Measurements from ENCODE around the gene ARPP21. TPM values are rescaled to one million over a fixed set of nuclear protein-coding genes. Genes with fewer than 3 reads are reported as not detected.

Gene ARPP21
- total RNA-seq, 2 experiments from 2014 or later: not detected

DNA sequence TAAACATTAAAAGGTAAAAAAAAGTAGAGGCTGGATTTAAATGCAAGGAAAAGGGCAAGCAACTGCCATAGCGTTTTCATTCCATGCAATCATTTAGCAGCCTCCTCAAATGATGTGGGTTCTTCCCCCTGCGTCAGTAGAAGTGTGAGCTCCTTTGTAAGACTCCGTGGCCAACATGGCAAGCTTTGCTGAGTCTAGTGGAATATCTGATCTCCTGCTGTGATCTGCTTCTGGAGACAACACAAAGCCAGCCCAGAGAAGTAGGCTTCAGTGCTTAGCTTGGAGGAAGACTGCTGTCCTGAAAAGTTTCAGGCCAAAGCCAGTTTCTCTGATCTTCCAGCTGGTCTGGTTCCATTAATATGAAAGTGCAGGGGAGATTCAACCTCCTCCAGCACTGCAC, 70.4 kb downstream of the ARPP21 start:
- Mint-ChIP-seq H3K27me3 (no peaks in the 10 kb centered on the region), H3K4me1 (no peaks in the 10 kb centered on the region), H3K4me3 (no peak overlapping the region), H3K27ac (no peak overlapping the region), H3K36me3 (no peaks in the 10 kb centered on the region), H3K9me3 (ENCODE audit: low read depth) (no peaks in the 10 kb centered on the region)
- CTCF ChIA-PET: no interaction called here
- ATAC-seq: no peak
- DNase-seq: no peak

DNA sequence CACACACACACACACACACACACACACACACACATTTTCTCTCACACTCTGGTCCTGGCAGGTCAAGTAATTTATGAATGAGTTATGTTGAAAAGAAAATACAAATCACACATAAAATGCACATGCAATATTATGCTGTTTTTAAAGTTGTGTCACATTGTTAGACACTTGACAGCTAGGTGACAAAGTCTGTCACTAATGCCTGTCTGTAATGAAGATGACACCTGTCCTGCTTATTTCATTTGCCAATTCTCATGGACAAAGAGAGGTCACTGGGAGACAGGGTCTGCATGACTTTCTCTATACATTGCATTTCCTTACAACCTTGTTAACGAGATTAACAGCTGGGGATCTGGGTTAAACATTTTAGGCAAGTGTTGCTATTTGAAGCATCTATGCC, 71.2 kb downstream of the ARPP21 start:
- Mint-ChIP-seq H3K9me3 (ENCODE audit: low read depth) (no peaks in the 10 kb centered on the region), H3K27me3 (no peaks in the 10 kb centered on the region), H3K27ac (no peak overlapping the region), H3K36me3 (no peaks in the 10 kb centered on the region), H3K4me3 (no peak overlapping the region), H3K4me1 (no peaks in the 10 kb centered on the region)
- DNase-seq: no peak
- no peak for ATAC-seq
- CTCF ChIA-PET: no interaction called here

- Mint-ChIP-seq H3K36me3 (no peaks in the 10 kb centered on the region), H3K27me3 (no peaks in the 10 kb centered on the region), H3K4me1 (no peaks in the 10 kb centered on the region), H3K9me3 (ENCODE audit: low read depth) (no peaks in the 10 kb centered on the region), H3K27ac (no peak overlapping the region), H3K4me3 (no peak overlapping the region)
- DNase-seq (no peak), ATAC-seq (no peak)
- CTCF ChIA-PET: no interaction called here
Observed at GRCh38 chr3:35718921-35719320, 79.6 kb downstream of the ARPP21 start.

- H3K4me3 Mint-ChIP-seq: no peak overlapping the region
- no peaks in the 10 kb centered on the region for H3K4me1 Mint-ChIP-seq
- no peaks in the 10 kb centered on the region for H3K27me3 Mint-ChIP-seq
- no peaks in the 10 kb centered on the region for H3K9me3 Mint-ChIP-seq (ENCODE audit: low read depth)
- ATAC-seq (no peak), DNase-seq (no peak)
- H3K27ac Mint-ChIP-seq: no peak overlapping the region
- H3K36me3 Mint-ChIP-seq: no peaks in the 10 kb centered on the region
- CTCF ChIA-PET: no interaction called here
Observed at GRCh38 chr3:35721628-35722027, 82.3 kb downstream of the ARPP21 start.

- no peak for ATAC-seq
- Mint-ChIP-seq H3K36me3 (no peaks in the 10 kb centered on the region), H3K4me3 (no peak overlapping the region), H3K27me3 (no peaks in the 10 kb centered on the region), H3K4me1 (no peaks in the 10 kb centered on the region), H3K9me3 (ENCODE audit: low read depth) (no peaks in the 10 kb centered on the region), H3K27ac (no peak overlapping the region)
- DNase-seq: no peak
- CTCF ChIA-PET: no interaction called here
Observed at GRCh38 chr3:35722902-35723301, 83.6 kb downstream of the ARPP21 start.

DNA sequence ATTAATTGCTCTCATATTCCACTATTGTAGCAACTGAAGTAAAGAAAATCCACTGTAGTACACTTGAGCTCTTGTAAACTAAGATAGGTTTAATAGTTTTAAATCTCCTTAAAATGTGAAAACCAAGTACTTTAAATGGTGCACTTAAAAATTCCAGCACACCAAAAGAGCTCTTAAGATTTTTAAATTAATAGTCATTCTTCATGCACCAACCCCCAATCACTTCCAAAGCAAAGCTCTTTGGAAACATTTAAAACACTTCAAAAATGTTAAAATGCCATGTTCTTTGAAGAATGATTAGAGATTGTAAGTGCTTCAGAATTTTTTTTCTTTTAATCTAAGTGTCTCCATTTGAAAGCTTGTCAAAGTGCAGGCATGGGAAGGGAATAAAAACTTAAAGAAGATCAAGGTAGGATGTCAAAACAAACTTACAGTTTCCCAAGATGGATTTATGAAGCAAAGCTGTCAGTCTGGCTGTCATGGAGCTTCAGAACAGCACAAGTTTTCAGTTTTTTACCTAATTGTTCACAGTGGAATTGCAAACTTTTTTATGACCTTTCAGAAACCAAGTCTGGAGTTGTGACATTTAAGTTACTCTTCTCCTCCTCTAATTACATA, 84.3 kb downstream of the ARPP21 start:
- ATAC-seq: no peak
- Mint-ChIP-seq H3K36me3 (no peaks in the 10 kb centered on the region), H3K27me3 (no peaks in the 10 kb centered on the region), H3K27ac (no peak overlapping the region), H3K4me1 (no peaks in the 10 kb centered on the region), H3K4me3 (no peak overlapping the region), H3K9me3 (ENCODE audit: low read depth) (peaks cover 1% of the 10 kb centered on the region)
- no peak for DNase-seq
- CTCF ChIA-PET: no interaction called here

DNA sequence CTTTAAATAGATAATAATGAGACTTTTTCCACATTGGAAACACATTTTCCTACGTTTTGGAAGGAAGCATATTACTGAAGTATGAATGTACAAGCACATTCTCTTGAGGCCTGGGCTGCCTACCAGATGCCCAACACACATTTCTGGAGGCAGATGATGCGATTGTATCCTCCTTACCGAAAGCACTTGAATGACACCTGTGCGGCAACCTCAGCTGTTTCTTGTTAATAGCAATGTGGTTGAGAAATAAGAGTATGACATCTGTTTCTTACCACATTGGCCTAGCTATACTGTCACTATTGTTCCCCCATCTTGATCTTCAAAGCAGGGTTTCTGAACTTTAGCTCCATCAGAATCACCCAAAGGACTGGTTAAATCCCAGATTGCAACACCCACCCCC, 84.8 kb downstream of the ARPP21 start:
- H3K36me3 Mint-ChIP-seq: no peaks in the 10 kb centered on the region
- peaks cover 2% of the 10 kb centered on the region for H3K9me3 Mint-ChIP-seq (ENCODE audit: low read depth)
- DNase-seq (no peak), ATAC-seq (no peak)
- H3K27me3 Mint-ChIP-seq: no peaks in the 10 kb centered on the region
- no peaks in the 10 kb centered on the region for H3K4me1 Mint-ChIP-seq
- no peak overlapping the region for H3K27ac Mint-ChIP-seq
- H3K4me3 Mint-ChIP-seq: no peak overlapping the region
- CTCF ChIA-PET: no interaction called here

DNA sequence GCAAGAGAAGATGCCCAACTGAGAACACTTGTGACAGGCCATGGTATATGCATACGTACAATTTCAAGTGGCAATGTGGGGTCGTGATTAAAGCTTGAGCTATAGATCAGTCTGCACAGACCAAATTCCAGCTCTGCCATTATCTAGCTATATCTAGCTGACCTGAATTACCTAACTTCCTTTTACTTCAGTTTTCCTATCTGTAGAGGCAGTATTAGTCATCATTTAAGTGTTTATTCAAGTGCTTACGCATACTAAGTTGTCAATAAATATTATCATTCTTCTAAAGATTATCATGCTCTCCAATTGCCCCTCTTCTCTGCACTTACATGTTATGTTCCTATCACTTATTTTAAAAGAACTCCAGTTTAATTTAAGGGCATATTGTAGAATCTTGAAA, 87.9 kb downstream of the ARPP21 start:
- ATAC-seq: no peak
- Mint-ChIP-seq H3K9me3 (ENCODE audit: low read depth) (peaks cover 2% of the 10 kb centered on the region), H3K4me1 (no peaks in the 10 kb centered on the region), H3K4me3 (no peak overlapping the region), H3K27me3 (no peaks in the 10 kb centered on the region), H3K27ac (no peak overlapping the region), H3K36me3 (no peaks in the 10 kb centered on the region)
- no peak for DNase-seq
- CTCF ChIA-PET: no interaction called here

- DNase-seq: no peak
- no peak for ATAC-seq
- CTCF ChIA-PET: no interaction called here
- H3K9me3 Mint-ChIP-seq (ENCODE audit: low read depth): peaks cover 3% of the 10 kb centered on the region
- H3K27me3 Mint-ChIP-seq: no peaks in the 10 kb centered on the region
- H3K27ac Mint-ChIP-seq: no peak overlapping the region
- no peak overlapping the region for H3K4me3 Mint-ChIP-seq
- H3K36me3 Mint-ChIP-seq: no peaks in the 10 kb centered on the region
- no peaks in the 10 kb centered on the region for H3K4me1 Mint-ChIP-seq
Observed at GRCh38 chr3:35733341-35733740, 94.0 kb downstream of the ARPP21 start.

DNA sequence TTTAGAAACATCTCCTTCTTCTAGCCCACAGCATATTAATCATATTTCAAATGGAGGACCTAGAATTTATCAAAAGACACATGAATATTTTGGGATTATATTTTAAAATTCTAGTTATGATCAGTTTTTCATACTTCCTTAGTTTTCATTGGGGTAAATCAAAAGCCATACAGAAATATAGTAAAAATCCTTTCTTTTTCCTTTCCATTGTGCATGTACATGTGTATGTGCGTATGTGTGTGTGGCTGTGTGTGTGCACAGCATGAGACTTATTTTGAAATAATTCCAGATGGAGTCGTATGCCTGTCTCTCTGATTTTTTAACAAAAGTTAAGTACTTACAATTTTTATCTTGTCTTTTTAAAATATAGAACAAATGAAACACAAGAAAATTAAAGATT, 94.5 kb downstream of the ARPP21 start:
- peaks cover 4% of the 10 kb centered on the region for H3K9me3 Mint-ChIP-seq (ENCODE audit: low read depth)
- H3K36me3 Mint-ChIP-seq: no peaks in the 10 kb centered on the region
- no peak for ATAC-seq
- DNase-seq: no peak
- no peaks in the 10 kb centered on the region for H3K4me1 Mint-ChIP-seq
- CTCF ChIA-PET: no interaction called here
- H3K27ac Mint-ChIP-seq: no peak overlapping the region
- no peak overlapping the region for H3K4me3 Mint-ChIP-seq
- no peaks in the 10 kb centered on the region for H3K27me3 Mint-ChIP-seq

DNA sequence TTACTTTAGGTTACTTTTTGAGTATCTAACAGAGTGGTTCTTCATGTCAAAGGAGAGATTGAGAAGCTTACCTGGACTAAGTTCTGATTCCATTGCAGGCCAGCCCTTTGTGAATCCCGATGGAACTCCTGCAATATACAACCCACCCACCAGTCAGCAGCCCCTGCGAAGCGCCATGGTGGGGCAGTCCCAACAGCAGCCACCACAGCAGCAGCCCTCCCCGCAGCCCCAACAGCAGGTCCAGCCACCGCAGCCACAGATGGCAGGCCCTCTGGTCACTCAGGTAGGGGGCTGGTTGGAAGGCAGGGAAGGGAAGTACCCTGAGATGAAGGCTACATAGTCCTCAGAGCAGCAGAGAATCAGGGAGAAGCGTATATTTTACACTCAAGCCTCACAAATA, 97.8 kb downstream of the ARPP21 start:
- H3K4me1 Mint-ChIP-seq: no peaks in the 10 kb centered on the region
- no peak overlapping the region for H3K4me3 Mint-ChIP-seq
- no peaks in the 10 kb centered on the region for H3K27me3 Mint-ChIP-seq
- H3K9me3 Mint-ChIP-seq (ENCODE audit: low read depth): peaks cover 6% of the 10 kb centered on the region
- CTCF ChIA-PET: no interaction called here
- H3K27ac Mint-ChIP-seq: no peak overlapping the region
- no peak for DNase-seq
- no peak for ATAC-seq
- H3K36me3 Mint-ChIP-seq: no peaks in the 10 kb centered on the region

GRCh38 chr3:35737527-35737926, 98.2 kb downstream of the ARPP21 start:
- H3K9me3 Mint-ChIP-seq (ENCODE audit: low read depth): peaks cover 6% of the 10 kb centered on the region
- H3K4me1 Mint-ChIP-seq: no peaks in the 10 kb centered on the region
- ATAC-seq: no peak

GRCh38 chr3:35737934-35738706, 98.8 kb downstream of the ARPP21 start:
- Mint-ChIP-seq H3K4me3 (no peak overlapping the region), H3K27ac (no peak overlapping the region), H3K27me3 (no peaks in the 10 kb centered on the region), H3K36me3 (no peaks in the 10 kb centered on the region), H3K4me1 (no peaks in the 10 kb centered on the region), H3K9me3 (ENCODE audit: low read depth) (peaks cover 6% of the 10 kb centered on the region)
- DNase-seq (no peak), ATAC-seq (no peak)
- CTCF ChIA-PET: no interaction called here

More at GRCh38 chr3:35737527-35737926, 98.2 kb downstream of the ARPP21 start:
- Mint-ChIP-seq H3K27me3 (no peaks in the 10 kb centered on the region), H3K4me3 (no peak overlapping the region), H3K27ac (no peak overlapping the region), H3K36me3 (no peaks in the 10 kb centered on the region)
- no peak for DNase-seq
- CTCF ChIA-PET: no interaction called here

- Mint-ChIP-seq H3K4me3 (no peak overlapping the region), H3K9me3 (ENCODE audit: low read depth) (peaks cover 6% of the 10 kb centered on the region), H3K27ac (no peak overlapping the region), H3K27me3 (no peaks in the 10 kb centered on the region), H3K4me1 (no peaks in the 10 kb centered on the region), H3K36me3 (no peaks in the 10 kb centered on the region)
- CTCF ChIA-PET: no interaction called here
- ATAC-seq: no peak
- no peak for DNase-seq
Observed at GRCh38 chr3:35739181-35739809, 100.0 kb downstream of the ARPP21 start.

All from activated CD8-positive, alpha-beta memory T cell treated with anti-CD3 and anti-CD28 coated beads, Interleukin-2, amount 10 ng/mL, durations not matched to agents 7 days and 5 days (primary cell).